Measurements from ENCODE around the gene PRDM16.

DNA sequence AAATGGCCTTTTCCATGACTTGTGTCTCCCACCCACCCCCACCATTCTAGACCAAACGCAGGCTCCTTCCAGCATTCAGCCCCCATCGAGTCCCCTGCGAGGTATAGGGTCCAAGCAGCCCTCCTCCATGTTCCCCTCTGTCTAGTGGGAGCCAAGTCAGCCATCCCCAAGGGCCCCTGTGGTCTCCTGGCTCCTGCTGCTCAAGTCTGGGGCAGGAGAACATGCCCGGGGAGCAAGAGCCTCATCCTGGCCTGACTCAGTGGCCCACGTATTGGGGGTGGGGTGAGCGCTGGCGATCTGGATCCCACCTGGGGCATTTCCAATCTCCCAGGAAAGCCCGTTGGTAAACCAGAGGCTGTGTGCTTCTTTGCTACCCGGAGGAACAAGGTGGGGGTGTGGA, 4.1 kb upstream of the PRDM16 start:
- TF ChIP-seq, protein P1, sequence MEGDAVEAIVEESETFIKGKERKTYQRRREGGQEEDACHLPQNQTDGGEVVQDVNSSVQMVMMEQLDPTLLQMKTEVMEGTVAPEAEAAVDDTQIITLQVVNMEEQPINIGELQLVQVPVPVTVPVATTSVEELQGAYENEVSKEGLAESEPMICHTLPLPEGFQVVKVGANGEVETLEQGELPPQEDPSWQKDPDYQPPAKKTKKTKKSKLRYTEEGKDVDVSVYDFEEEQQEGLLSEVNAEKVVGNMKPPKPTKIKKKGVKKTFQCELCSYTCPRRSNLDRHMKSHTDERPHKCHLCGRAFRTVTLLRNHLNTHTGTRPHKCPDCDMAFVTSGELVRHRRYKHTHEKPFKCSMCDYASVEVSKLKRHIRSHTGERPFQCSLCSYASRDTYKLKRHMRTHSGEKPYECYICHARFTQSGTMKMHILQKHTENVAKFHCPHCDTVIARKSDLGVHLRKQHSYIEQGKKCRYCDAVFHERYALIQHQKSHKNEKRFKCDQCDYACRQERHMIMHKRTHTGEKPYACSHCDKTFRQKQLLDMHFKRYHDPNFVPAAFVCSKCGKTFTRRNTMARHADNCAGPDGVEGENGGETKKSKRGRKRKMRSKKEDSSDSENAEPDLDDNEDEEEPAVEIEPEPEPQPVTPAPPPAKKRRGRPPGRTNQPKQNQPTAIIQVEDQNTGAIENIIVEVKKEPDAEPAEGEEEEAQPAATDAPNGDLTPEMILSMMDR (IDR thresholded peaks at IDR 0.05): no peak
- no peak for TF ChIP-seq EZH2 (IDR thresholded peaks at IDR 0.05; ENCODE audit: borderline replicate concordance, insufficient read depth, low read depth, low read length, poor library complexity, severe bottlenecking)
